NCI-H748 (cell line): Measurements from ENCODE around the gene DNAAF2.
"Not testable (repeated sequence)": the region's sequence is repeated elsewhere in the genome, so short reads cannot be mapped to it uniquely, and the experiment has no call there.

Source experiments
- DNase-seq: peaks from one replicate; lab custom pipeline; 2025; ENCODE audit not compliant: unreplicated experiment; lab: John Stamatoyannopoulos, UW

The DNAAF2 gene

GRCh38 chr14:49634547-49635334, at the start of gene DNAAF2:
Gene DNAAF2 (minus strand): TSS chr14:49635244. CDS start chr14:49635149, 95 bp downstream.
- DNase-seq: peak; percentile 86

- no peak for DNase-seq
These were observed 44.2 kb upstream of the DNAAF2 start for GRCh38 chr14:49679271-49679670.

- no peak for DNase-seq
These were observed 42.6 kb upstream of the DNAAF2 start for GRCh38 chr14:49677643-49678042.

- DNase-seq: no peak
These were observed 38.5 kb upstream of the DNAAF2 start for GRCh38 chr14:49673586-49673985.

- DNase-seq: no peak
These were observed 35.4 kb upstream of the DNAAF2 start for GRCh38 chr14:49670475-49670874.

- DNase-seq: peak; percentile 38
These were observed 24.7 kb upstream of the DNAAF2 start for GRCh38 chr14:49659526-49660455.

- DNase-seq: not testable (repeated sequence)
These were observed 22.5 kb upstream of the DNAAF2 start for GRCh38 chr14:49657500-49657899.

- DNase-seq: no peak
These were observed 19.5 kb upstream of the DNAAF2 start for GRCh38 chr14:49654511-49654910.

GRCh38 chr14:49653508-49653907, 18.5 kb upstream of the DNAAF2 start:
- no peak for DNase-seq

GRCh38 chr14:49642163-49642562, 7.1 kb upstream of the DNAAF2 start:
- DNase-seq: no peak

GRCh38 chr14:49641697-49642129, 6.7 kb upstream of the DNAAF2 start:
- DNase-seq: no peak

GRCh38 chr14:49640540-49641417, 5.7 kb upstream of the DNAAF2 start:
- DNase-seq: no peak

GRCh38 chr14:49637534-49638078, 2.6 kb upstream of the DNAAF2 start:
- no peak for DNase-seq

- DNase-seq: no peak
These were observed 1.8 kb upstream of the DNAAF2 start for GRCh38 chr14:49636866-49637265.

GRCh38 chr14:49633640-49634546, 1.2 kb downstream of the DNAAF2 start:
- DNase-seq: peak; percentile 96

- DNase-seq: no peak
These were observed 10.9 kb downstream of the DNAAF2 start for GRCh38 chr14:49623941-49624839.

- DNase-seq: no peak
These were observed 11.7 kb downstream of the DNAAF2 start for GRCh38 chr14:49623387-49623786.

GRCh38 chr14:49622022-49622607, 12.9 kb downstream of the DNAAF2 start:
- DNase-seq: no peak
